Transverse colon (tissue), 4 donors: ENCODE data around the gene PROM1. TPM values are rescaled to one million over a fixed set of nuclear protein-coding genes. Genes with fewer than 3 reads are reported as not detected.

ENCODE experiments used
- DNase-seq: peaks from one replicate; pipeline ENCODE4 v3.0.0-alpha.2; 2019
- H3K27ac ChIP-seq, 4 donors: fragments of 200-600 bp; sonication (generic); 2 replicates each; pipeline ENCODE4 v1.5.1; 2016 to 2018; ENCODE audit warnings: inconsistent platforms in 4 of 4
- H3K27me3 ChIP-seq: fragments of 200-600 bp; sonication (generic); 2 replicates; pipeline ENCODE4 v1.5.1; 2017; ENCODE audit warnings: inconsistent platforms
- H3K36me3 ChIP-seq, 4 donors: fragments of 200-600 bp; sonication (generic); 2 replicates each; pipeline ENCODE4 v1.5.1; 2017 to 2019; ENCODE audit warnings: inconsistent platforms in 4 of 4
- H3K4me1 ChIP-seq, 4 donors: fragments of 200-600 bp; sonication (generic); 2 replicates each; pipeline ENCODE4 v1.5.1; 2017 to 2020; ENCODE audit warnings: inconsistent platforms in 4 of 4
- H3K4me3 ChIP-seq, 4 donors: fragments of 200-600 bp; sonication (generic); 1 replicate in 1 of 4; 2 replicates in 3 of 4; pipeline versions ENCODE4 v1.5.1 to v1.6.1; 2017 to 2019; ENCODE audit warnings: inconsistent platforms in 4 of 4
- H3K9me3 ChIP-seq, 2 donors: fragments of 200-600 bp; sonication (generic); 2 replicates each; pipeline ENCODE4 v1.5.1; 2017 to 2019; ENCODE audit warnings: inconsistent platforms in 2 of 2
- EP300 ChIP-seq: sonication (generic); formaldehyde crosslinking; IDR thresholded peaks from one replicate; pipeline ENCODE4 v1.6.1; 2017; ENCODE audit warnings: antibody characterized with exemption, low read depth
- POLR2A ChIP-seq: fragments of 450-650 bp; IDR thresholded peaks from one replicate; pipeline ENCODE4 v1.6.1; 2016; ENCODE audit warnings: antibody characterized with exemption, mild to moderate bottlenecking, moderate library complexity
- POLR2AphosphoS5 ChIP-seq, 3 donors: sonication (generic); formaldehyde crosslinking; IDR thresholded peaks; one replicate each; pipeline ENCODE4 v1.6.1; 2016; ENCODE audit warnings: antibody characterized with exemption in 3 of 3
- WGBS, 2 donors: methylation state at CpG; one replicate each; pipeline ENCODE4 v1.1.5; 2018; ENCODE audit warnings: low coverage in 1 of 2; 5-methylcytosine and 5-hydroxymethylcytosine counted together
- in situ Hi-C, 4 donors: fragments of 200-750 bp; cut with MboI; loops; one replicate each; pipeline versions ENCODE4 v1.15.0 to v1.15.1; 2017; ENCODE audit warnings: low sequenced_read_pairs in 3 of 4, low pct_ligation_motif_present in 1 of 4, low pct_unique_long_range_greater_than_20kb in 1 of 4
- intact Hi-C: fragments of 100-400 bp; cut with DNase I; formaldehyde crosslinking; loops from one replicate; pipeline ENCODE4 v1.15.1; 2023; ENCODE audit warnings: low total_unique reads
- total RNA-seq, 4 donors: library from RNA; depleted of rRNA; stranded (reverse); fragments of >200 nt; gene quantifications; one replicate each; pipeline ENCODE4 v1.1.0, GENCODE V29; 2016
- TF ChIP-seq, protein P1 (sequence below), 5 experiments: fragments of 200-600 bp in 3 of 5; fragments of 450-650 bp in 2 of 5; sonication (generic) in 3 of 5; IDR thresholded peaks; 1 replicate in 2 of 5; 2 replicates in 3 of 5; pipeline ENCODE4 v1.5.1; 2016 to 2017; ENCODE audit warnings: antibody characterized with exemption in 5 of 5, inconsistent platforms in 3 of 5, mild to moderate bottlenecking in 2 of 5, moderate library complexity in 1 of 5

Gene PROM1
- total RNA-seq, 4 donors from 2014 or later, result 35.2 to 236 (median 170) TPM

DNA sequence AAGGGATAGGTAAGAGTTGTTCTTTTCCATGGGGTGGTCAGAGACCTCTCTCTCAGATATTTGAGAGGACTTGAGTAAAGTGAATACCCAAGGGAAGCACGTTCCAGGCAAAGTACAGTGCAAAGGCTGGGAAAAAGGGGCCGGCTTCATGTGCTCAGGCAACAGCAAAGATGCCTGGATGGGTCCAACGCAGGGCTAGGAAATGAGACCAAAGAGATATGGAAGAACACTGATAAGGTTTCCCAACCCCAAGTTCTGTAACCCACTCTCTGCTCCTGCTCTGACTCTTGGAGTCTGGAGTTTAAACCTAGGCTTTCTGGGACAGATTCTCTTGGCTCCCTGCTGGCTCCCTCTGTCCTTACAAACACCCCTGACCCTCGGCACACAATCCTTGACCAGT lies 36.2 kb upstream of the PROM1 start:
- H3K27ac ChIP-seq, result no peak overlapping the region
- 87 to 89% methylated on average over 3 to 4 of the region's 4 CpGs for WGBS, 2 donors
- in situ Hi-C loops (no loop called here), intact Hi-C loops (no loop called here)
- no peak for TF ChIP-seq POLR2A
- TF ChIP-seq, protein P1, sequence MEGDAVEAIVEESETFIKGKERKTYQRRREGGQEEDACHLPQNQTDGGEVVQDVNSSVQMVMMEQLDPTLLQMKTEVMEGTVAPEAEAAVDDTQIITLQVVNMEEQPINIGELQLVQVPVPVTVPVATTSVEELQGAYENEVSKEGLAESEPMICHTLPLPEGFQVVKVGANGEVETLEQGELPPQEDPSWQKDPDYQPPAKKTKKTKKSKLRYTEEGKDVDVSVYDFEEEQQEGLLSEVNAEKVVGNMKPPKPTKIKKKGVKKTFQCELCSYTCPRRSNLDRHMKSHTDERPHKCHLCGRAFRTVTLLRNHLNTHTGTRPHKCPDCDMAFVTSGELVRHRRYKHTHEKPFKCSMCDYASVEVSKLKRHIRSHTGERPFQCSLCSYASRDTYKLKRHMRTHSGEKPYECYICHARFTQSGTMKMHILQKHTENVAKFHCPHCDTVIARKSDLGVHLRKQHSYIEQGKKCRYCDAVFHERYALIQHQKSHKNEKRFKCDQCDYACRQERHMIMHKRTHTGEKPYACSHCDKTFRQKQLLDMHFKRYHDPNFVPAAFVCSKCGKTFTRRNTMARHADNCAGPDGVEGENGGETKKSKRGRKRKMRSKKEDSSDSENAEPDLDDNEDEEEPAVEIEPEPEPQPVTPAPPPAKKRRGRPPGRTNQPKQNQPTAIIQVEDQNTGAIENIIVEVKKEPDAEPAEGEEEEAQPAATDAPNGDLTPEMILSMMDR (IDR thresholded peaks at IDR 0.05), result no peak
- no peak for TF ChIP-seq EP300
- no peak for TF ChIP-seq POLR2AphosphoS5 (IDR thresholded peaks at IDR 0.05)
- no peak overlapping the region for H3K4me3 ChIP-seq
- H3K27me3 ChIP-seq, result no peaks in the 10 kb centered on the region
- DNase-seq, result no peak
- no peaks in the 10 kb centered on the region for H3K36me3 ChIP-seq
- H3K4me1 ChIP-seq, result peaks cover 0 to 9% (median 3%) of the 10 kb centered on the region in 4 donors
- H3K9me3 ChIP-seq, result no peaks in the 10 kb centered on the region

DNA sequence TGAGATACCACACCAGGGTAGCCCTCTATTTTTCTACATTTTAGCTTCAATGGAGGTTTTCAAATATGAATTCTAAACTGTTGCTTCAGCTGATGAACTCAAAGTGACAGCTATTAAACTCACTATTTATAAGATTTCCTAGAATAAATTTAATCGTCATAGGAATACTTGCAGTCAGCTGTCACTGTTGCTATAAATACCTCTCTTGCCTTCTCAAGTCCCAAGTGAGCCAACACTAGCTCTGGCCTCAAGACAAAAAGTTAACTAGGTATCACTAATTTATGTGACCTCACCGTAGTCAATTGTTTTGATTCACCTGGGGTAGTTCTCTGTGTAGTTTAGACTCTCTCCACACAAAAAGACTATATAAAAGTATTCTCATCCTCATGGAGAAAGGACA lies 34.3 kb upstream of the PROM1 start:
- no peak for TF ChIP-seq POLR2AphosphoS5 (IDR thresholded peaks at IDR 0.05)
- no peak for TF ChIP-seq POLR2A
- intact Hi-C loops, result no loop called here
- in situ Hi-C loops, result no loop called here
- Histone ChIP-seq H3K27me3 (no peaks in the 10 kb centered on the region), H3K4me3 (no peak overlapping the region), H3K27ac (no peak overlapping the region), H3K36me3 (no peaks in the 10 kb centered on the region), H3K4me1 (no peaks in the 10 kb centered on the region), H3K9me3 (no peaks in the 10 kb centered on the region)
- 65 to 82% methylated on average over 2 of the region's 2 CpGs for WGBS, 2 donors
- DNase-seq, result no peak

DNA sequence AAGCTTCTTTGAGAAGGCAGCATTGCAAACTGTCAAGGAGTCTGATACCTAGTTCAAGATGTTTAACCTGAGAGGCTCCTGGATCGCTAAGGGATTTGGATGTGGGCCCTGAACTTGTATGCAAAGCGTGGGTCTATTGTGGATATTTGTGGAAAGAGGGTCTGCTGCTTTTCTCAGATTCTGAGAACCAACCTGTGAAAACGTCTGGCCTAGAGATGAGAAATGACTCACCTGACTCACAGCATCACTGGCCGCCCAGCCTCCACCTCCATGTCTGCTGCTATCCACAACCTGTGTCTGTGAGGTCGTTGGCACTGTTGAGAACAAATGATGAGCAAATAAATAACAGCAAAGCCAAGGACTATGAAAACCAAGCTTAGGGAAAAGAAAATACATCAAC lies 33.3 kb upstream of the PROM1 start:
- Histone ChIP-seq H3K4me3 (no peak overlapping the region), H3K9me3 (no peaks in the 10 kb centered on the region), H3K4me1 (no peaks in the 10 kb centered on the region), H3K27ac (no peak overlapping the region), H3K36me3 (no peaks in the 10 kb centered on the region), H3K27me3 (no peaks in the 10 kb centered on the region)
- WGBS, 2 donors, result 78 to 83% methylated on average over 4 to 5 of the region's 5 CpGs
- TF ChIP-seq, protein P1 (IDR thresholded peaks at IDR 0.05), result no peak
- TF ChIP-seq POLR2AphosphoS5 (IDR thresholded peaks at IDR 0.05), result no peak
- TF ChIP-seq POLR2A, result no peak
- TF ChIP-seq EP300, result no peak
- intact Hi-C loops, result no loop called here
- DNase-seq, result no peak
- in situ Hi-C loops, result no loop called here

DNA sequence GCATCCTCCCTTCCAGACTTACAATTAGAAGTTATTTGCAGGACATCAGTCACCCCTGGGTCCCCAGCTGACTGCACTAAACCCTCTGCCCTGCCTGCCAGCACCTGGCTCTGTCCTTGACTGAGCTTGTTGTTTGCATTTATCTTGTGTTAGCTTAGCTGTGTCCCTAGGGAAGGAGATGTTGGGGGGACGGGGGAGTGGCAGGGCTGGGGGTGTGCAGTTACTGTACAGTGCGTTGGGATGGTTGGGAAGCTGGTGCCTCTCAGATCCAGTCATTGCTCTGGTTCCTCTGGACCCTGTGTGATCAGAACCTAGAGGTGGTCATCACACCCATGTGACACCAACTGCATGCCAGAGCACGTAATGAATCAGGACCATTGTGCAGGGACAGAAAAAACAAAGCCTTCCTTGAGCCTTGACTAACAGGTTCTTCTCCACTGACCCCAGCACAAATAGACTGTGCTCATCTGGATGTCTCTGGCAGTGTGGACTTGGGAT lies 32.7 kb upstream of the PROM1 start:
- Histone ChIP-seq H3K27me3 (no peaks in the 10 kb centered on the region), H3K9me3 (no peaks in the 10 kb centered on the region), H3K27ac (no peak overlapping the region), H3K36me3 (no peaks in the 10 kb centered on the region), H3K4me3 (no peak overlapping the region), H3K4me1 (no peaks in the 10 kb centered on the region)
- in situ Hi-C loops, result no loop called here
- TF ChIP-seq POLR2AphosphoS5 (IDR thresholded peaks at IDR 0.05), result no peak
- no peak for TF ChIP-seq EP300
- TF ChIP-seq POLR2A, result no peak
- TF ChIP-seq, protein P1 (IDR thresholded peaks at IDR 0.05), result no peak
- WGBS, 2 donors, result 58% methylated on average over 3 of the region's 3 CpGs; no CpG with 5 or more reads in 1 of the 2 donors
- intact Hi-C loops, result no loop called here
- no peak for DNase-seq

DNA sequence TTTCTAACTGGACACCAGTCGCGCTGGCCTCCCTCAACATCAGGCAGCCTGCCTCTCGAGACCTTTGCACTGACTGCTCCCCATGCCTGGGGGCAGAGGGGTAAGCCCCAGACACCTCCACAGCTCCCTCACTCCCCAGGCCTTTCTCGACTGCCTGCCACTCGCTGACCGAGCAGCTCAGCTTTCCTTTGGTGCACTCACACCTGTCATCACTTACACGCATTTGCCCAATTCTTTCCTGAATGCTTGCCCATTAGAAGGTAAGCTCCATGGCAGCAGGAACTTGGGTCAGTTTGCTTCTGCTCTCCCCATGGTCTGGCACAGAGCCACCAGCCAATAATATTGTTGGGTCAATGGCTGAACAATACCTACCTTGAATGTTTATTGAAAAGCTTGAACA lies 32.2 kb upstream of the PROM1 start:
- Histone ChIP-seq H3K4me1 (no peaks in the 10 kb centered on the region), H3K9me3 (no peaks in the 10 kb centered on the region), H3K27me3 (no peaks in the 10 kb centered on the region), H3K36me3 (no peaks in the 10 kb centered on the region), H3K27ac (no peak overlapping the region), H3K4me3 (no peak overlapping the region)
- intact Hi-C loops, result no loop called here
- in situ Hi-C loops, result no loop called here
- DNase-seq, result no peak
- no peak for TF ChIP-seq POLR2AphosphoS5 (IDR thresholded peaks at IDR 0.05)
- TF ChIP-seq, protein P1 (IDR thresholded peaks at IDR 0.05), result no peak
- 85 to 92% methylated on average over 4 to 7 of the region's 7 CpGs for WGBS, 2 donors
